HG03439 (cell line): ENCODE data around the gene CNTNAP2.
"Not testable (repeated sequence)": the region's sequence is repeated elsewhere in the genome, so short reads cannot be mapped to it uniquely, and the experiment has no call there.

Source experiments
- ATAC-seq: cut with Tn5 transposase; IDR thresholded peaks from one replicate; pipeline ENCODE4 v1.9.1; 2021; ENCODE audit warnings: mild to moderate bottlenecking, moderate library complexity; ENCODE audit not compliant: unreplicated experiment

The CNTNAP2 gene

DNA sequence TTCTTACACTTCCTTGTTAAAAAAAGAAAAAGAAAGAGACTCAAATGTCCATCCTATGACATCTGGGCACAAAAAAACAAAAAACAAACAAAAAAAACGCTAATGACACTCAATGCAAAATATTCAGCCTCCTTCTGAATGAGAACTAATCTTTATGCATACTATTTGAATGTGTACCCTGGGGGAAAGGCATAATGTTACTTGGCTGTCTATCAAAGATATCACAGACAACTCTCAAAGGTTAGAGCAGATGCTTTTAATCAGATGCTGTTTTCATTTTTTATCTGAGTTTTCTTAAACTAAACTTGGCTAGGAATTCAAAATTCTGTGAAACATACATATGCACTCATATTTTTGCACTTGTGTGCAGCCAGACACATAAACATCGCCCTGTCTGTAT lies 745.8 kb downstream of the CNTNAP2 start:
- ATAC-seq, result no peak

DNA sequence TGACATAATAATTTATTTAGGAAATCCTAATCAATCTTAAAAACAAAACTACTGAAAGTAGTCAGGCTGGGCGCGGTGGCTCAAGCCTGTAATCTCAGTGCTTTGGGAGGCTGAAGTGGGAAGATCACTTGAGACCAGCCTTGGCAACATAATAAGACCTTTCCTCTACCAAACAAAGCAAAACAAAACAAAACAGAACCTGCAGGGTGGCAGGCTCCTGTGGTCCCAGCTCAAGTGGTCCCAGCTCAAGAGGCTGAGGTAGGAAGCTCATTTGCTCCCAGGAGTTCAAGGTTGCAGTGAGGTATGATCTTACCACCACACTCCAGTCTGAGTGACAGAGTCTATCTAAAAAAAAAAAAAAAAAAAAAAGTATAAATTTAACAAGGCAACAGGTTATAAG lies 748.0 kb downstream of the CNTNAP2 start:
- no peak for ATAC-seq

DNA sequence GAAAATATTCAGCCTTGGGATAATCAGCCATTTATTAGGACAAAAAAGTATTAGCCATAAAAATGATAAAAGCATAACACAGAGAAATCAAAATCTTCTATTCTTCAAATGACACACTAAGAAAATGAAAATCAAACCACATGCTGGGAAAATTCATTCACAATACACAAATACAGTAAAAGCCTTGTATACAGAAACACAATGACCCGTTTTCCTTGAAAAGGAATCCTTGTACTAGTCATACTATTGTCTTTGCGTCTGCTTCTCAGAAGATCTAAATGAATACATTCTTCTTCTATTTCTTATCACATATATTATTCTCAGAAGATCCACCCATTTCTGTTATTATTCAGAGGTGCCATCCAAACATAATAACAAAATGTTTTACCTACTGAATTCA lies 749.1 kb downstream of the CNTNAP2 start:
- ATAC-seq, result no peak

DNA sequence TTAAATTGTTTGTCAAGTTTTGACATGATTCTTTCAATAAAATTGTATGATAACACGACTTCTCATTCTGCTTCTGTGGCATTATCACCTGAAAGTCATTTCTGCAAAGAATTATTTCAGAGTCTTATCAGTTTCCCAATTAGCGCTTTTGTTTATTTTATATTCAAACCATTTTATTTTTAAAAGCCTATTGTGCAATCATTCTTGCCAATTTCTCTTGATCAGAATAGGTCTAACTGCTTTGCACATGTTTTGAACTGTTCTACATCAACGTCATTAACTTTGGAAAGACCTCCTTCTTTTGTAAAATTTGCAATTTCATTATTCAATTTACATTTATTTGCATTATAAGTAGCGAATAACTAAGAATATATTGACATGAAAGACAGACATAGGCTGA lies 758.1 kb downstream of the CNTNAP2 start:
- ATAC-seq, result no peak

DNA sequence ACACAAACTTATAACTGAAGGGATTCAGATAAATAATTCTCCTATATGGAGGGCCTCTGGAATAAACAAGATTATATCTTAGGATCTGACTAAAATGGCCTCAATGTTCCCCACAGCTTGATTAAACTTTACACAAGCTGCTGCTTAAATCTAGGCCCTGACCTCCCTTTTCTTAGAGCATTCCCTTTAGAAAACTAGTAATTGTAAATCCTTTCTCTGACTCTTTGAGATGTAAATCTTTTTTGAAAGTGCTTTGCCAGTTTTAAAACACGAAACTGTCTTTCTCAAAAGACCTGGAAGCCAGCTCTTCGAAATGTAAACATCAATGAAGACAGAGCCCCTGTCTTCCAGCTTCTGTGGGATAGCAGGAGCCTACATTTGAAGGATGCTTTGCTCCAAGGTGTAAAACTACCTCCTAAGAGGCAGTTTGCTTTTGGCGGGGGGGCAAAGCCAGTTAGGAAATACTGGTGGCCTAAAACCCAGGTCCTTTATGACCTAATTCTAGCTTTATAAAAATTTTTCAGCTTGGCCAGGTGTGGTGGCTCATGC lies 758.7 kb downstream of the CNTNAP2 start:
- ATAC-seq, result no peak

DNA sequence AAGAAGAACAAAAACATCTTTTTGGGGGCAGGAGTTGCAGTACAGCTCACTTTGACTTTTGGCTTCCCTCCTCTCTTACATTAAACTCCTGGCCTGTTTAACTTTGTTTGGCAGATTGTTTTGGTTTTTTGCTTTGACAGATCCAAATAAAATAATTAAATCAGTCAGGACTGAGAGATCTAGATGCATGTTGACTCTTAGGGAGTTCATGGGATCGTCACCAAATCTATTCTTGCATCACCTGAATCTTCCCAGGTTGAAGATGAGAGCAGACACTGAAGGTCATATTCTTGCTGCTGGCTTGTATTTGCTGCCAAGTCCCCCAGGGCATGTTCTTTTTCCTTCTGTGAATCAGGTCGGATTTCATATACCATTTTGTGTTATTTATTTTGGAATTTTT lies 759.4 kb downstream of the CNTNAP2 start:
- ATAC-seq, result no peak

DNA sequence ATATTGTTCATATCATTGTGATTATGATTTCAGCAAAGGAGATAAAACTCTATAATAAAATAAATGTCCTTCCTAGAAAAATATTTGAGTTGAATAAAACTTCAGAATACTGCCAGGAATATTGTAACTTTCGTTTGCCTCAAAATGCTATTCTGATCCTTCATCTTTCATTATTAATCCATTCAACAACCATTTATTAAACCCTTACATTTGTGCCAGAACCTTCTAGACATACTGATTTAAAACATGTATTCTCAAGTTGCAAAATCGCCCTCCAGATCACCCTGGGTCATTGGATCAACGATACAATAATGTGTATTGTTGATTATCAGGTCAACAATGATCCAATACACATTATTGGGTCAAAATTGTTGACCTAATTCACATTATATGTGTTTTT lies 759.8 kb downstream of the CNTNAP2 start:
- no peak for ATAC-seq

DNA sequence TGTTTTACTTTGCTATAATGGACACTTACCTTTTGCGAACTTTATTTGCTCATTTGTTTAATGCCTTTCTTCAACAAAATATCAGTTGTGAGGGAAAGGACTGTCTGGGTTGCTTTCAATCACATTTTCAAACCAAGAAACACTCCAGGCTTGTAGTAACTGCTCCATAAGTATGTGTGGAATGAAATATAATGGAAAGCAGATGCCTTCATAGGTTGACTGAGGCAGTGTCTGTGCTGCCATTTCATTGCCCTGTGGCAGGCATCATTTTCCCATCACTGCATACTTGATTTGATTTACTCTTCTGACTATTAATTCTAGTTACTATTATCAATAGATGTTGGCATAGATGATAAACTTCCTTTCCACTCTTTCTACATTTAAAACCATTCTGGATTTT lies 762.3 kb downstream of the CNTNAP2 start:
- ATAC-seq, result no peak

DNA sequence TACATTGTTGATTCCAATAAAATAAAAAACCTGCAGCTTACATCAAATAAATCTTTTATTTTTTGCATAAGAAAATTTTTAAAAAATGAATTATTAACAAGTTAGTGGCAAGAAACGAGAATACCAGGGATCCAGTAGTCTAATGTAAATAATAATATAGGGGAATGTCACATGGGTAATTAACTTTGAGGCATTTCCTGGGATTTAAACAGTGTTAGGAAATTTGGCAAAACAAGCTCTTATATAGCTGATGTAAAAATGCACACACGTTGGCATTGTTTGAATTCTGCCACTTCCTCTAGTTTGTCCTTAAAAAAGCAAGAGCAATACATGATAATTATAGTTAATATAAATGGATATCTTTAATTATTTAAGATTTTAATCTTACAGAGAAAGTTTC lies 768.6 kb downstream of the CNTNAP2 start:
- ATAC-seq, result no peak

DNA sequence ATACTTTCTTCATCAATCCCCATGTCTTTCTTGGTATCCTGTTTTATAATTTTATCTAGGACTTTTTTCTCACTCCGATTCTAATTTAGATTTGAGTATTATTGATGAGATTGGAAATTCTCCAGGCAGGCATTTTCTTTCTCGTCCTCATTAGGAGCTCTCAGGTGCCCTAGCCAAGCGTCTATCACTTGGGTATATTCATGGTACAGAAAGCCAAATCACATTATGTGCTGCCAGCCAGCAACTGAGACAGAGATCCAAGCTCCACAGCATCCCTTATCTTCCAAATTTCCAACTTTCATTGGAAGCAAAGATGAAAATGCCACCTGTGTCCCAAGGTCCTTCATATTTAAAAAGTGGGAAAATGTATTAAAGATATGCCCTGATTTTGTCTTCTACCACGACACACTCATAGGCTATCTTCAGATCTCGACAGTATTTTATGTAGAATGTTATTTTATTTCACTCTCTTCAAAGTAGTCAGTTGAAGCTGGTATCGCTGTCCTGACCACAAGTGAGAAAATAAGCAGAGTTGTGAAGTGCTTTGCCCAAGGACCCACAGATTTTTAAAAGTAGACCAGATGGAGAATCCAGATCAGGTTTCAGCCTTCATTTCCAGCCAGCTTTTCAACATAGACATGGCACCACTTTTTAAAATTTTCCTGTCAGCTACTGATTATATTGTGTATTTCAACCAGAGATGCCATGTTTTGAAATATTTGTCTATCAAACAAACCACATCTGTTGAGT lies 773.4 kb downstream of the CNTNAP2 start:
- no peak for ATAC-seq

DNA sequence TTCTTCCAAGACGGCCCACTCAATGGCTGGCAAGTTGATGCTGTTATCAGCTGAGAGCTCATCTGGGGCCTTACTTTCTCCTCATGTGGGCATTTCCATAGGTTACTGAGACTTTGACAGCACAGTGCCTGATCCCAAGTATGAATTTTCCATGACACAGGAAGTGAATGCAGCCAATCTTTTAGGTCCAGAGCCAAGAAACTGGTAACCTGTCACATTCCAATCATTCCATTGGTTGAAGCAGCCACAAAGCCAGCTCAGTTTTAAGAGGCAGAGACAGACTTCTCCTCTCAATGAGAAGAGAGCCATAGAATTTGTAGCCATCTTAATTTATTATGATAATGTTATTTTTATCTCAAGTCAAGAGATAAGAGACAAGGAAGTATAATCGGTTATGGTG lies 775.5 kb downstream of the CNTNAP2 start:
- ATAC-seq, result no peak

DNA sequence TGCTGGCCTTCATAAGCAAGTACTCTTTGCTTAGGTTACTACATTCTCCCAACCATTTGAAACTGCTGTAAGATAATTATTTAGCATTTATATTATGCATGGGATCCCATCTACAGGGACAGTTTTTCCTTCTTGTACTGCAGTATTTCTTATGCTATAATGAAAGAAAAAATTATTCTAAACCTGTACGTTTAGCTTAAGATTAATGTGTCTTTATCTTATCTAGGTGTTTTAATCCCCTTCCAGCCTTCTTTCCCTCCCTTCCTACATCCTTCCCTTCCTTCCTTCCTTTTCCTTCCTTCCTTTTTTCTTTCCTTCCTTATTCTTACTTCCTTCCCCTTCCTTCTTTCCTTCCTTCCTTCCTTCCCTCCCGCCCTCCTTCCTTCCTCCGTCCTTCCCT lies 778.3 kb downstream of the CNTNAP2 start:
- no peak for ATAC-seq

DNA sequence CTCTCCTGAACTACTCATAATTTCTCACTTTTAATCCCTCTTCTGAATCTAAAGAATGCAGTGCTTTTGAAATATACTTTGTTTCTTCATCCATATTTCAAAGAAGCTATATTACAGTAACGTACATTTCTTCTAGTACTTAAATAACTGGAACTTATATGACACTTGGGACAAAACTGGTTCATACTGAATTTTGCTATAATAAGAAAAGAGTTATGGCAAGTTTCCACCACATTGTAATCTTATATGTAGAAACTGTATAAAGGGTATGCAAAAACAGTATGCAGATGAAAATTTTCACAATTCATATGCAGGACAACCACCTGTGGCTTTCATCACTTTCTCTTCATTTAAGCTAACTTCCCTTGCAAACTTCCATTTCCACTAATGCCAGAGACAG lies 785.7 kb downstream of the CNTNAP2 start:
- ATAC-seq, result no peak

DNA sequence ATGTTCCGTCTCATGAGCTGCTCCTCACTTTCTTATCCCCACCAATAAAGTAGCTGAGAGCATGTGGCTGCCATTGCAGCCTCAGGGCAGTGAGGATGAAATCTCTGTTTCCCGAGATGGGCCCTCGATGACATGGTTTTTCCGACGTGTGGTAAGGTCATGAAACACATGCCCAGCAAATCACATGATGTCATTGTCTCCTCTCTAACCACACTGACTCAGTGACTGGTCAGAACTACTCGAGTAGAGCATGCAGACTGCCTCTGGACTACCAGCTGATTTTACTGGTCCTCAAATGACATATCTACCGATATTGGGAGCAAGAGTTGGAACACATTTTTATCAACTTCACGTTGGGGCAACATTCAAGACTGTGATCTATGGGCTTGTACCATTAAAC lies 786.1 kb downstream of the CNTNAP2 start:
- ATAC-seq, result no peak

DNA sequence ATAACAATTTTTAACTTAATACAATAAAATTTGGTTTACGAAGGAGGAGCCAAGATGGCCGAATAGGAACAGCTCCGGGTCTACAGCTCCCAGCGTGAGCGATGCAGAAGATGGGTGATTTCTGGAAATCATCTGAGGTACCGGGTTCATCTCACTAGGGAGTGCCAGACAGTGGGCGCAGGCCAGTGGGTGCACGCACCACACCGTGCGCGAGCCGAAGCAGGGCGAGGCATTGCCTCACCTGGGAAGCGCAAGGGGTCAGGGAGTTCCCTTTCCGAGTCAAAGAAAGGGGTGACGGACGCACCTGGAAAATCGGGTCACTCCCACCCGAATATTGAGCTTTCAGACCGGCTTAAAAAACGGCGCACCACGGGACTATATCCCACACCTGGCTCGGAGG lies 789.1 kb downstream of the CNTNAP2 start:
- ATAC-seq, result not testable (repeated sequence)

DNA sequence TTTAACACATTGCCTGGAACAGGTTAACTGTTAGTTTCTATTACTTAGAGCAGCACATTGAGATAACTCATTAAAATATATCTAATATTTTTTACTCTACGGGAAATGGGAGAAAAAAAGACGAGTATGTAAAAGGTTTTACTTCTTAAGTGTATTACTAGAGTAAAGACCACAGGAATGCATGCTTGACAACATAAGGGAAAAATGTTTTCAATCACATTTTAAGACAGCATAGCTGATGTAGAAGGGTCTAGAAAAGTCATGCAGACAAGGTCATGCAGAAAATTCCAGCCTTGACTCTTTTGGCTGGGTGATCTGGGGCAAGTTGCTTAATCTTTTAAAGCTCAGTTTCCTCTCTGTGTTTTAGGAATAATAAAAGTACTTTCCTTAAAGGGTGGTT lies 806.2 kb downstream of the CNTNAP2 start:
- ATAC-seq, result no peak

DNA sequence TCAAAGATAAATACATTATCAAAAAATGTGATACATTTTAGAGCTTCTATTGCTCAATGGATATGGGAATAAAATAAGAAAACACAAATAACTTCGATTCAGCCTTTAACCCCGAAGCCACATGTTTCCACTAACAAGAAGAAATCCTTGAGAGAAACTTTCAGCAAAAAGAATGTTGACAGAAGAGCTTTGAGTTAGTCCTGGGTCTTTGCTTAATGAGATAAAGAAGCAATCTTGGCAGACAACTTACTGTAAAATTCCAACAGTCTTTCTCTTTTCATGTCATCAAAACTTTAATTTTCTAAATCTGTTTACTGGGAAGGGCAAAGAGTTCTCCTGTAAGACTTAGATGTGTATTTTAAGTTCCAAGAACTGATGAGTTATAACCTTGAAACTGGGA lies 810.2 kb downstream of the CNTNAP2 start:
- no peak for ATAC-seq

DNA sequence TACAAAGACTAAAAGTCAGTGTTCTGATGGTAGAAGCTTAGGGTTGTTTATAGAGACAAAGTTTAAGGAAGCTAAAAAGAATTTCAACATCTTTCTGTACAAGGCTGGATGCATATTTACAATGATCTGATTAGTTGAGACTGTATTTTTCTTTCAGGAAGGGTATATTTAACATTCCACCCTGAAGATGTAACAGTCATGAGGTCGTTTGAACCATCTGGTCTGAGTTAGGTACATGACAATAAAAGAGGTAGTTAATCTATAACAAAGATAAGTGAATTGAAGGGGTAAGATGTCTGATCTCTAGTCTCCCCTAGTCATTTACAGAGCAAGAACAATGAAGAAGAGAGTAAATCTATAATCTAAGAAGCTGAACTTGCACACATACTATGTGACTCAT lies 821.2 kb downstream of the CNTNAP2 start:
- no peak for ATAC-seq

DNA sequence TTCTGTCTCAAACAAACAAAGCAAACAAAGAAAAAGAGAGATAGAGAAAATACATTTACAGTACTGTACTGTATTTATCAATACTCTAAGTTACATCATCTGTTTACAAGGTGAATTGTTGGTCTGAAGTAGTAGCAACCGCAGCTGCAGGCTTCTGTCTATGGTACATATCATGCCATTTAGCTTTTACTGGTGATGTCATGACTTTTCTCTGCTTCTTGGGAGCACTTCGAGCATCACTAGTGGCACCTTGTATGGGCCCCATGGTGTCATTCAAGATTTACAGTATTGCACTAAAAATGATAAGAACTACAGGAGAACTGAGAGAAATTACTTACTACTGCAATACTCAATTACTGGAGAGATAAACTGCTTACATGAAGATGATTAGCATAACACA lies 826.9 kb downstream of the CNTNAP2 start:
- no peak for ATAC-seq

DNA sequence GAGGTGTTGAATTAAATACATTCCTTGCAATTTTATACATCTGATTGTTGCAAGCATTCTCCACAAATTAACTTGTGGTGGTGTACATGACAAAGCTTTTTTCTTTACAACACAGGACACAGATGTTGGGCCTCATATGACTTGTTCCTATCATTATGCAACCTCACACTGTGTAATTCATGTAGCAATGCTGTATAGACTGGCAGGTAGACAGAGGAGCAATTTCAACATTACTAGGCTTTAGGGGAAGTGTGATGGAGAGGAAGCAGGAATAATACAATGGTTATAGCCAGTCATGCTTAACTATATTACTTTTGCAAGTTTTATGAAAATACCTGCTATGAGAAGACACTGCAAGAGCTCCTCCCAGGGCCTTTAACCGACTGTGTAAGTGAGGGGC lies 832.1 kb downstream of the CNTNAP2 start:
- ATAC-seq, result no peak

DNA sequence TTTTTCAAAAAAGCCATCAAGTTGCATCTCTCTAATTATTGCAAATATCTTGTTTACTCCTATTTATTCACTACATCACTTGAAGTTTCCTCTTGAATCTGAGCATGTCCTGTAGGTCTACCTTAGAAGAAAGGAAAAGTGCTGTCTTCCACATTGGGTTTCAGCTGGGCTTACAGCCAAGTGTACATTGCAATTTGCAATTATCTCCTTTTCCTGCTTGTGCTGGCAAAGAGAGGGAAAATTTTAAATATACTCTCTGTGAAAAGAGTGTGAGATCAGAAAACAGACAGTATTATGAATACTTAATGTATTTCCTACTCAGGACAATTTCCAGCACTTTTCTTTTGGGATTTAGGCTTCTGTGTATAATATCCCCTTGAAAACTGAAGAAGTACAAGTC lies 839.7 kb downstream of the CNTNAP2 start:
- no peak for ATAC-seq

DNA sequence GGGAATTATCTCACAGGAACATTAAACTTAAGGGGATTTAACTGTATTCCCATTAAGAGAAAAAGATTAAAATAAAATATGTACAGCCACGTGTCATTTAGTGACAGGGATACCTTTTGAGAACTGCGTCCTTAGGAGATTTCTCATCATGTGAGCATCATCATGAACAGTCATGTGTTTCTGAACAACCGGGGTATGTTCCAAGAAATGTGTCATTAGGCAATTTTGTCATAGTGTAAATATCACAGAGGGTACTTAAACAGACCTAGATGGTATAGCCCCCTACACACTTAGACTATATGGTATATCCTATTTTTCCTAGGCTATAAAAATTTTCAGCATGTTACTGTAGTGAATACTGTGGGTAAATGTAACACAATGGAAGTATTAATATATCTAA lies 840.3 kb downstream of the CNTNAP2 start:
- ATAC-seq, result no peak

DNA sequence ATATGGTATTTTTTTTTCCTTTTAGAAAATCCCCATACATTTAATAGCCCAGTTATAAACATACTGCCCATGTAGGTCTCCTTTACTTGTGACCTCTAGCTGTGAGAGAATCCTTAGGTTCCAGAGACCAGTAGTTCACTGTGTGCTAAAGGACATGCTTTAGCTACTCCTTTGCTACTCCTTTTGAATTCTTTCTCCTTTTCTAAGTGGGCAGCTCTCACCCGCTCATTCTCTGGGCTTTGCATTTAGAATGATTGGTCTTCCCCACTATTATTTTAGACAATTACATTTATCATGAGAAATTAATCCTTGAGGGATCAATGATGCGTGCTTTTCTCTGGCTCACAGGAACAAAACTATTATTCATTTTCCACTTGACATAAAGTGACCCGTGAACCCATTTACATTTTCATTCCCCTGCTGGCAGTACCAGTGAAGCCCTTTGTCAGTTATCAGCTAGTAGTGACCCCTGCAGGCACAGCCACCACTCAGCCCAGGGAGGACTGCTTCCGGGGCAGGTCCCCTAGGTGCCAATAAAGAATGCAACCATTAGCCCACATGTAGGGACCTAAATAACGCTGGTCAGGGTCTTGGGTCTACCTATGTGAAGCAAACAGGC lies 844.3 kb downstream of the CNTNAP2 start:
- no peak for ATAC-seq
